Measurements from ENCODE around the gene EML4.

- TF ChIP-seq POLR2A (IDR thresholded peaks at IDR 0.05; ENCODE audit: low read depth) = no peak
- no peak for TF ChIP-seq CTCF (IDR thresholded peaks at IDR 0.05)
- no peak for TF ChIP-seq POLR2AphosphoS5 (IDR thresholded peaks at IDR 0.05)
- TF ChIP-seq EP300 (IDR thresholded peaks at IDR 0.05) = no peak
Measured at GRCh38 chr2:42172020-42172419, 2.9 kb downstream of the EML4 start.
